Subcutaneous abdominal adipose tissue (tissue), 5 donors: ENCODE results near the gene CCL15.

Experiments used
- H3K27ac ChIP-seq: one replicate; pipeline ENCODE4 v1.7.0; 2013; ENCODE audit warnings: low read depth, mild to moderate bottlenecking, inconsistent platforms, low read length, moderate library complexity
- H3K27me3 ChIP-seq, 5 donors: one replicate each; pipeline ENCODE4 v1.7.0; 2013; ENCODE audit warnings: low read length in 5 of 5, inconsistent platforms in 1 of 5; ENCODE audit not compliant: control insufficient read depth in 5 of 5, insufficient read depth in 4 of 5
- H3K36me3 ChIP-seq, 5 donors: one replicate each; pipeline ENCODE4 v1.7.0; 2013; ENCODE audit warnings: low read length in 5 of 5; ENCODE audit not compliant: control insufficient read depth in 5 of 5, insufficient read depth in 5 of 5
- H3K4me1 ChIP-seq, 5 donors: one replicate each; pipeline ENCODE4 v1.7.0; 2013; ENCODE audit warnings: low read length in 5 of 5, mild to moderate bottlenecking in 3 of 5, moderate library complexity in 1 of 5; ENCODE audit not compliant: control insufficient read depth in 5 of 5, insufficient read depth in 5 of 5
- H3K4me3 ChIP-seq, 5 donors: one replicate each; pipeline ENCODE4 v1.7.0; 2013; ENCODE audit warnings: low read length in 5 of 5, low read depth in 1 of 5
- H3K9ac ChIP-seq, 5 donors: one replicate each; pipeline ENCODE4 v1.7.0; 2013; ENCODE audit warnings: low read length in 5 of 5, mild to moderate bottlenecking in 4 of 5, moderate library complexity in 3 of 5
- H3K9me3 ChIP-seq, 5 donors: one replicate each; pipeline ENCODE4 v1.7.0; 2013; ENCODE audit warnings: low read length in 5 of 5; ENCODE audit not compliant: control insufficient read depth in 5 of 5
- donor health status: healthy.
- donor health status: healthy.
- donor health status: healthy.
- donor health status: healthy.
- donor health status: healthy.

CCL15 gene, protein sequence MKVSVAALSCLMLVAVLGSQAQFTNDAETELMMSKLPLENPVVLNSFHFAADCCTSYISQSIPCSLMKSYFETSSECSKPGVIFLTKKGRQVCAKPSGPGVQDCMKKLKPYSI

DNA sequence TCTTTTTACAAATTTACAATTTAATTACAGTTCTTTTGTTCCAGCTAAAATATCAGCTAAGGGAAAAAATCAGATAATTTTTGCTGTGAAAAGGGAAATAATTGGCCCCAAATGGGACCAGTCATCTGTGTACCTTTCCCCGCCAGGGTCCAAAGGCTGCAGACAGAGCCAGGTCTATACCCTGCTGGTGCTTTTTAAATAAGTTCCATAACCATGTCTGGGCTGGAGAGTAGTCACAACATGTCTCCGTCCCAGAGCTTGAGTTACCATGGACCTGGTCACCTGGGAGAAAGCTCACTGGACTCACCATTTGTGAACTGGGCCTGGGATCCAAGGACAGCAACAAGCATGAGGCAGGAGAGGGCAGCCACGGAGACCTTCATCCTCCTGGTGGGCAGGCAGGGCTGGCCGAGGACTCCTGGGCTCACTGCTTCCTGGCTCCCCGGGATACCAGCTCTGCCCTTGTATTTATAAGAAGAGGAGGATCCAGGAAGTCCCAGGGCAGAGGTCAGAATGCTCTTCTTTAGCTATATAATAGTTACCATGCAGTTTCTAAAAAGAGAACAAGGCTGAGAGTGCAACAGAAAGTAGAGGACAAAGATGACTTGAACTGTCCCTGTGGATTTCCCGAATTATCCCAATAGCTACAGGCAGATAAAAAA lies at the start of gene CCL15:
TSS of gene CCL15 (minus strand) at position 444 of the 662 bp plus-strand sequence. CDS start at position 383, 61 bp downstream.
- no peak within 1 kb of the TSS for H3K9ac ChIP-seq

DNA sequence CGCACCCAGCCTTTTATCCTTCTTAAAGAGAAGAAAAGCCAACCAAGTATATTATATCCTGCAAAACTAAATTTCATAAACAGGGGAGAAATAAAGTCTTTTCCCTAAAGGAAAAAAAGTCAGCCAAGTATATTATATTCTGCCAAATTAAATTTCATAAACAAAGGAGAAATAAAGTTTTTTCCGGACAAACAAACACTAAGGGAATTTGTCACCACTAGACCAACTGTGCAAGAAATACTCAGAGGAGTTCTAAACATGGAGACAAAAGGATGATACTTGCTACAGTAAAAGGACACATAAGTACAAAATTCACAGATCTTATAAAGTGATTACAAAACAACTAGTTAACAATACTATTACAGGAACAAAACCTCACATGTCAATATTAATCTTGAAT lies 48.3 kb upstream of the CCL15 start:
- H3K36me3 ChIP-seq: no peaks in the 10 kb centered on the region
- H3K4me1 ChIP-seq: no peaks in the 10 kb centered on the region
- H3K27ac ChIP-seq: no peak overlapping the region
- no peak overlapping the region for H3K4me3 ChIP-seq
- peaks cover 0 to 21% (median 13%) of the 10 kb centered on the region in 5 donors for H3K9me3 ChIP-seq
- H3K27me3 ChIP-seq: no peaks in the 10 kb centered on the region
- no peak overlapping the region for H3K9ac ChIP-seq

More for the DNA sequence above, at the start of gene CCL15:
- Histone ChIP-seq H3K4me1 (peaks cover 0 to 22% (median 0%) of the 10 kb centered on the region in 5 donors), H3K4me3 (no peak within 1 kb of the TSS), H3K36me3 (no peaks in the 10 kb centered on the region), H3K9me3 (no peaks in the 10 kb centered on the region), H3K27me3 (no peaks in the 10 kb centered on the region), H3K27ac (no peak within 1 kb of the TSS)

DNA sequence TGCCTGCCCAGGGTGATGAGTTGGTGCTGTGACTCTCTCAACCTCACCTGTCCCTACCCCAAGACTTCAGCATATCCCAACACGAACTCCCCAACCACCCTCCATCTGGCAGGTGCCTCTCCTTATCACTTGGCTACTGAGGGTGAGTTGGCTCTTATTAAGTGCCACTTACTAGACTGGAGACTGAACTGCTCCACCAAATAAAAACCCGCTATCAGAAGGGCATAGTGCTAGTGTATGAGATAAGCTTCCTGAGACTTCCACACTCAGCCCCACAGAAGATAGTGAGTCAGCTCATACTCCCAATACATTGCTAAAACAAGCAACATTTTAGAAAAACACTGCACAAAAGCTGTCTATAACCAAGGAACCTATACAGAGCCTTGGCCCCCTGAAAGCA lies 46.7 kb upstream of the CCL15 start:
- no peak overlapping the region for H3K27ac ChIP-seq
- H3K4me3 ChIP-seq: no peak overlapping the region
- H3K9ac ChIP-seq: no peak overlapping the region
- no peaks in the 10 kb centered on the region for H3K4me1 ChIP-seq
- no peaks in the 10 kb centered on the region for H3K27me3 ChIP-seq
- no peaks in the 10 kb centered on the region for H3K36me3 ChIP-seq
- H3K9me3 ChIP-seq: peaks cover 0 to 21% (median 13%) of the 10 kb centered on the region in 5 donors

DNA sequence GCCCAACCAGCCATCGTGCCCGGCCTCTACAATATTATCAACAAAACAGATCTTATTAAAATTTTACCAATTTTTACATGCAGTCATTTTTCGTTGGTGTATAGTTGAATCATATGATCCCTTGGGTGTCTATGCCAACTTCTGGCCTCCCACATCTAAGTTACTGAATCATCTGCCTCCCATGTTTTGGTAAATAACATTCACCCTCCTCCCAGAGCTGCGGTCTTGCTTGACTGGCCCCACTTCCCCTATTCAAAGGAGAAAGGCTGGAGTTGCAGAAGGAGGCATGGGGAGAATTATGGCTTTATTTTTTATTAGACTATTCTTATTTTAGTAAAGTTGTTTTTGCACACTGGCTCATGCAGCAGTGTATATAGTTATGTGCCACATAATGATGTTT lies 34.9 kb upstream of the CCL15 start:
- H3K4me1 ChIP-seq: peaks cover 0 to 6% (median 0%) of the 10 kb centered on the region in 5 donors
- H3K36me3 ChIP-seq: no peaks in the 10 kb centered on the region
- no peak overlapping the region for H3K4me3 ChIP-seq
- H3K27me3 ChIP-seq: peaks cover 0 to 2% (median 0%) of the 10 kb centered on the region in 5 donors
- no peaks in the 10 kb centered on the region for H3K9me3 ChIP-seq
- no peak overlapping the region for H3K27ac ChIP-seq
- H3K9ac ChIP-seq: no peak overlapping the region

DNA sequence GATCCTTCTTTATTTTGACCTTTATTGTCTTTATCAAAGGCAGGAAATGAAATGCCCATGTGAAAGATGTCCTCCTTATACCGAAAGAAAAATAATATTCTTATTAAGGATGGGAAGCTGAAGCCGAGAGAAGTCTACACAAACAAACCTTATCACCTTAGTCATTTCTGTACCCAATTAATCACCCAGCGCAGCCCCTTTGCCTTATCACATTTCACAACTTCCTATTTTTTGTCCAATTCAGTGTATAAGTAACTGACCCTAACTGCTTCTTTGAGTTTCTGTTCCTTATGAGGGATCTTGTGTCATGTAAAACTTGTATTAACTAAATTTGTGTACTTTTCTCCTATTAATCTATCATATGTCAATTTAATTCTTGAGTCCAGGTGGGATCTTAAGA lies 32.8 kb upstream of the CCL15 start:
- Histone ChIP-seq H3K9ac (no peak overlapping the region), H3K27me3 (peaks cover 0 to 3% (median 0%) of the 10 kb centered on the region in 5 donors), H3K4me1 (peaks cover 0 to 6% (median 0%) of the 10 kb centered on the region in 5 donors), H3K9me3 (no peaks in the 10 kb centered on the region), H3K36me3 (no peaks in the 10 kb centered on the region), H3K27ac (no peak overlapping the region), H3K4me3 (no peak overlapping the region)

DNA sequence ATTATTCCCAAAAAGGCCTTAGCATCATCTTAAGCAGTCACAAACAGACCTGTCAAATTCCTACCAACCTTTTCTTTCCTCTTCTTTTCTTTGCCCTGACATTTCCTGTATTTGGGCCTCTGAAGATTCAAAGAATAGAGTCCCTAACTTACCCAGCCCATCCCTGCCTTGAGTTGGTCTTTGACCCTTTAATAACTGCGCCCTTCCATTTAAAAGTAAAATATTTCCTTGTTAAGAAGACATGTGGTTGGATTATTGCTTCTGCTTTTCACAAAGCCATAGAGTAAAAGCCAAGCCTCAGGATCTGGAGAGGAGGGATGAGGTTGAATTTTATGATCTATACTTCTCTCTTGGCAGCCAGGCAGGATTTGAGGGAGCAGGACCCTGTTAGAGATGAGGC lies 29.6 kb upstream of the CCL15 start:
- Histone ChIP-seq H3K9ac (no peak overlapping the region), H3K4me3 (no peak overlapping the region), H3K4me1 (no peaks in the 10 kb centered on the region), H3K27ac (no peak overlapping the region), H3K9me3 (no peaks in the 10 kb centered on the region), H3K36me3 (no peaks in the 10 kb centered on the region), H3K27me3 (peaks cover 0 to 3% (median 0%) of the 10 kb centered on the region in 5 donors)

DNA sequence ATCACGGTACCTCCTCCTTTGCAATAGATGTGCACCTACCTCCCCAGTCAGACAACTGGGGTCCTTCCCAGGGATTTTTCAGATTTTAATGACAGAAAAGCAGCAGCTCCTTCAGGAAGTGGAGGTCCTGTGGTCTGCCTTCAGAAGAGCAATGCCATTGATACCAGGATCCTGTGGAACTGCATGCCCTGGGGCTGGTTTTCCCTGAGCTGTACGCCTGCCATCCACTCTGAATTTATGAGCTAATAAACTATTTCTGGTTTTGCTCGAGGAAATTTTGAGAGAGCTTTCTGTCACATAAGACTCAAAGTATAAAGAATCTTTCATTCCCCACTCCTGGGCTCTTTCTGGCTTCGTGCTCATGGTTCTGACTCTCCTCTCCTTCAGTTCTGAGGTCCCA lies 26.4 kb upstream of the CCL15 start:
- Histone ChIP-seq H3K4me3 (no peak overlapping the region), H3K4me1 (no peaks in the 10 kb centered on the region), H3K9me3 (no peaks in the 10 kb centered on the region), H3K36me3 (no peaks in the 10 kb centered on the region), H3K9ac (no peak overlapping the region), H3K27ac (no peak overlapping the region), H3K27me3 (peaks cover 0 to 7% (median 0%) of the 10 kb centered on the region in 5 donors)

DNA sequence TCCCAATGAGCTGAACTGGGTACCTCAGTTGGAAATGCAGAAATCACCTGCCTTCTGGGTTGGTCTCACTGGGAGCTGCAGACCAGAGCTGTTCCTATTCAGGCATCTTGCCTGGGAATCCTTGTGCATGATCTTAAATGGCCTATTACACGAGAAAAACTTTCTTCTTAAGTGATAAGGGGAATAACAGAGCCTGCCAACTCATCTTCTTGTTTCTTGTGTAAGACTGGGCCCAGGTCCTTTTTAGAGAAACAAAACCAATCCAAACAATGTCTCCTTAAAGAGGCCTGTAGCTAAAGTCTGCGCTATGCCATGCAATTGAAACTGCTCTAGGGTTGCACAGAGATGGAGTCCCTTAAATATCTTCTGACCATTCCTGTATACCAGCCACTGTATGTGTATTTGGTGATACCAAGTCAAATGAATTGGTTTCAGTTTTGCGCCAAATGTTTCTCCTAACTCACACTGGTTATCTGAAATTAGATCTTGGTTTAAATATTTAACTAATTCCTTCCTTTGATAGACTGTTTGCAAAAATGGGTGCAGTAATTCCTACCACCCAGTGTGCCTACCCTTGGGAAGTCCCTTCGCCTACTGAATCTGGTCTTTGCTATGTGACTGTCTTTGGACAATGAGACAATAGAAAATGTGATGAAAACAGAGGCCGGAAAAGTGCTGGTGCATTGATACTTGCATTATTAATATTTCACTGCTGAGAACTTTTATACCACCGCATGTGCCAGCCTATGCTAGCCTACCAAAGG lies 22.9 kb upstream of the CCL15 start:
- H3K27ac ChIP-seq: no peak overlapping the region
- H3K36me3 ChIP-seq: no peaks in the 10 kb centered on the region
- H3K27me3 ChIP-seq: peaks cover 0 to 5% (median 0%) of the 10 kb centered on the region in 5 donors
- no peak overlapping the region for H3K9ac ChIP-seq
- no peak overlapping the region for H3K4me3 ChIP-seq
- H3K9me3 ChIP-seq: no peaks in the 10 kb centered on the region
- no peaks in the 10 kb centered on the region for H3K4me1 ChIP-seq

DNA sequence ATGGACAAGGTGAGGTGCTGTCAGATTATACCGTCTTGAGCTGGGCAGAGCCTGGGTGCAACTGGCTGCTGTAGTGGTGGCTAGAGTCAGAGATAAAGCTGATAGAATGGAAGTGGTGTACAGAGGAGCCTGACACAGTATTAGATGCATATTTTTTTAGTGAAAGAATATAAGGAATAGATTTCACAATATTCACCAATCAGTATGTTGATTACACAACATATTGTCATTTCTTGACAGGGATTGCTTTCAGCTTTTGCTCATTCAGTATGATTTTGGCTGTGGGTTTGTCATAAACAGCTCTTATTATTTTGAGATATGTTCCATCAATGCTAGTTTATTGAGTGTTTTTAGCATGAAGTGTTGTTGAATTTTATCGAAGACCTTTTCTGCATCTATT lies 18.1 kb upstream of the CCL15 start:
- H3K27me3 ChIP-seq: peaks cover 0 to 5% (median 0%) of the 10 kb centered on the region in 5 donors
- H3K27ac ChIP-seq: no peak overlapping the region
- peaks cover 0 to 13% (median 6%) of the 10 kb centered on the region in 5 donors for H3K4me1 ChIP-seq
- H3K4me3 ChIP-seq: no peak overlapping the region
- H3K9me3 ChIP-seq: no peaks in the 10 kb centered on the region
- H3K36me3 ChIP-seq: no peaks in the 10 kb centered on the region
- no peak overlapping the region for H3K9ac ChIP-seq

DNA sequence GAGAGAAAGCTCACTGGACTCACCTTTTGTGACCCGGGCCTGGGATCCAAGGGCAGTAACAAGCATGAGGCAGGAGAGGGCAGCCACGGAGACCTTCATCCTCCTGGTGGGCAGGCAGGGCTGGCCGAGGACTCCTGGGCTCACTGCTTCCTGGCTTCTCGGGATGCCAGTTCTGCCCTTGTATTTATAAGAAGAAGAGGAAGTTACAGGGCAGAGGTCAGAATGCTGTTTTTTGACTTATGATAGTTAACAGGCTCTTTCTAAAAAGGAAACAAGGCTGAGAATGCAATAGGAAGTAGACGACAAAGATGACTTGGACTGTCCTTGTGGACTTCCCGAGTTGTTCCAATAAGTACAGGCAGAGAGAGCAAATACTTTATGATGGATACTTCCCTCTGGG lies 16.4 kb upstream of the CCL15 start, which contains the start of gene CCL23:
TSS of gene CCL23 (minus strand) at position 174 of the 400 bp plus-strand sequence. CDS start at position 99, 75 bp downstream.
- H3K27ac ChIP-seq: no peak within 1 kb of the TSS
- H3K4me3 ChIP-seq: no peak within 1 kb of the TSS
- H3K9ac ChIP-seq: no peak within 1 kb of the TSS
- peaks cover 0 to 2% (median 0%) of the 10 kb centered on the region in 5 donors for H3K27me3 ChIP-seq
- no peaks in the 10 kb centered on the region for H3K36me3 ChIP-seq
- no peaks in the 10 kb centered on the region for H3K9me3 ChIP-seq
- H3K4me1 ChIP-seq: peaks cover 0 to 13% (median 6%) of the 10 kb centered on the region in 5 donors
